HUES64 (cell line): ENCODE data around the gene SPINT1.

Experiments used
- H3K27ac ChIP-seq: 2 replicates; pipeline ENCODE4 v1.7.0; 2013; ENCODE audit warnings: low read depth, low read length, inconsistent platforms
- H3K27me3 ChIP-seq: 2 replicates; pipeline ENCODE4 v1.6.1; 2013; ENCODE audit warnings: mild to moderate bottlenecking, low read length; ENCODE audit not compliant: insufficient read depth
- H3K36me3 ChIP-seq: 2 replicates; pipeline ENCODE4 v1.6.1; 2013; ENCODE audit warnings: mild to moderate bottlenecking, low read length; ENCODE audit not compliant: insufficient read depth
- H3K4me1 ChIP-seq: 2 replicates; pipeline ENCODE4 v1.6.1; 2013; ENCODE audit warnings: mild to moderate bottlenecking, low read length, moderate library complexity; ENCODE audit not compliant: insufficient read depth
- H3K4me3 ChIP-seq: 2 replicates; pipeline ENCODE4 v1.5.1; 2013; ENCODE audit warnings: mild to moderate bottlenecking, low read length, moderate library complexity
- H3K9ac ChIP-seq: 2 replicates; pipeline ENCODE4 v1.6.1; 2013; ENCODE audit warnings: mild to moderate bottlenecking, low read depth, low read length
- H3K9me3 ChIP-seq: 2 replicates; pipeline ENCODE4 v1.6.1; 2013; ENCODE audit warnings: low read depth, low read length; ENCODE audit not compliant: insufficient read depth
- WGBS: fragments of 150-250, 120-280 bp; methylation state at CpG from one replicate; pipeline ENCODE4 v1.1.7; 2013; ENCODE audit warnings: missing lambda C conversion rate; 5-methylcytosine and 5-hydroxymethylcytosine counted together

SPINT1 gene

DNA sequence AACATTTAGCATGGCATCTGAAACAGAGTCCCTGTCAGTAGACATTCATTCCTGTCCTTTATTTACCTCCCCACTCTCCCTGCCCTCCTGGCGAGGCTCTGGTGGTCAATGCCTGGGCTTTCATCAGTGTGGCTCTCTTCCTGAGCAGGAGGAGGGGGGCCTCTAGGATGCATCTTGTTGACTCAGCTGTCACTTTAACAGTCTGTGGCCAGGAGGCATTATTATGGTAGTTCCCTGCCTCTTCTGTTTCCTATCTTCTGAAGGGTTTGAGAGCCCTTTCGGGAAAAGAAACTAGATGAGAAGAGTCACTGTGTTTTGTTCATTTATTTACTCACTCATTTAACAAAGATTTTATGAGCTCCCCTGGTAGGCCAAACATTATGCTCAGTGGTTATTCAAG, 13.0 kb upstream of the SPINT1 start:
- Histone ChIP-seq H3K9me3 (no peaks in the 10 kb centered on the region), H3K4me3 (no peak overlapping the region), H3K27me3 (no peaks in the 10 kb centered on the region), H3K27ac (no peak overlapping the region; the same call in 1 of the 2 replicates), H3K36me3 (no peaks in the 10 kb centered on the region), H3K9ac (no peak overlapping the region), H3K4me1 (0 out of 2 replicates have a peak, but pooled peaks cover 3% of the 10 kb centered on the region)
- WGBS = 39% methylated on average over 1 of the region's 2 CpGs

- 0 out of 2 replicates have a peak, but pooled peaks cover 3% of the 10 kb centered on the region for H3K4me1 ChIP-seq
- H3K27ac ChIP-seq = no peak overlapping the region
- H3K36me3 ChIP-seq = no peaks in the 10 kb centered on the region
- H3K9ac ChIP-seq = no peak overlapping the region
- H3K27me3 ChIP-seq = no peaks in the 10 kb centered on the region
- no peaks in the 10 kb centered on the region for H3K9me3 ChIP-seq
- WGBS = 86% methylated on average over 1 of the region's 1 CpG
- no peak overlapping the region for H3K4me3 ChIP-seq
Observed at GRCh38 chr15:40831861-40832260, 12.0 kb upstream of the SPINT1 start.

DNA sequence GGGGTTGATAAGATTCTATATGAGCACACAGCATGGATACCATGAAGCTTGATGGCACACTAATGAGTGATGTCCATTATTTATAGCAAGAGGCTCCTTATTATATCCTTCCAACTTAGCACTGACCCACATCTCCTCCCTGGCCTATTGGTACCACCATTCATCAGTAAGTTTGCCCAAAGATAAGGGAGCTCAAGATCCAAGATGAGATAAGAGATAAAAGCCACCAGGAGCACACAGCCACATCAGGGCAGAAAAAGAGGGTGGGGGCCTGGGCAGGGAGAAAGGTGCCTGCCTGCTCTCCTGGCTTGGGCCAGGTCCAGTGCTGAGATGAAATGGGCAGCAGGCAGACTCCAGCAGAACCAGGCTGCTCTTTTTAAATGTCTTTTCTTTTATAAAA, 10.9 kb upstream of the SPINT1 start:
- no peaks in the 10 kb centered on the region for H3K36me3 ChIP-seq
- no peaks in the 10 kb centered on the region for H3K9me3 ChIP-seq
- H3K4me1 ChIP-seq = 0 out of 2 replicates have a peak, but pooled peaks cover 3% of the 10 kb centered on the region
- no peak overlapping the region for H3K27ac ChIP-seq
- H3K4me3 ChIP-seq = no peak overlapping the region
- H3K9ac ChIP-seq = no peak overlapping the region
- no peaks in the 10 kb centered on the region for H3K27me3 ChIP-seq

DNA sequence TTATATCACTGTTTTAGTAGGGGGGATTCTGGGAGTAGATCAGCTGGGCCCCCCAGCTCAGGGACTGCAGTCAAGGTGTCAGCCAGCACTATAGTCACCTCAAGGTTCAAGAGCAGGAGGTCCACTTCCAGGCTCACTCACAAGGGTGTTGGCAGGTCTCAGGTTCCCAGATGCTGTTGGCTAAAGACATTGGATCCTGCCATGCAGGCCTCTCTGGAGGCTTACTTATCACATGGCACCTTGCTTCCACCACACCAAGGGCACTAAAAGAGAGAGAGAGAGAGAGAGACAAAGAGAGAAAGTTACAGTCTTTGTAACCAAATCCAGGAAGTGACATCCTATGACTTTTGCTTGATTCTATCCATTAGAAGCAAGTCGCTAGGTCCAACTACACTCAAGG, 7.8 kb upstream of the SPINT1 start:
- H3K4me3 ChIP-seq = no peak overlapping the region
- H3K27ac ChIP-seq = no peak overlapping the region
- no peaks in the 10 kb centered on the region for H3K27me3 ChIP-seq
- H3K9ac ChIP-seq = no peak overlapping the region
- no peaks in the 10 kb centered on the region for H3K4me1 ChIP-seq
- H3K9me3 ChIP-seq = no peaks in the 10 kb centered on the region
- H3K36me3 ChIP-seq = no peaks in the 10 kb centered on the region
- 100% methylated on average over 1 of the region's 1 CpG for WGBS

- Histone ChIP-seq H3K4me3 (no peak overlapping the region), H3K27ac (no peak overlapping the region), H3K9me3 (no peaks in the 10 kb centered on the region), H3K9ac (no peak overlapping the region), H3K36me3 (no peaks in the 10 kb centered on the region), H3K27me3 (peaks cover 11% of the 10 kb centered on the region), H3K4me1 (0 out of 2 replicates have a peak, but pooled peaks cover 5% of the 10 kb centered on the region)
- WGBS = 93% methylated on average over 4 of the region's 5 CpGs
Observed at GRCh38 chr15:40838756-40839155, 5.1 kb upstream of the SPINT1 start.

DNA sequence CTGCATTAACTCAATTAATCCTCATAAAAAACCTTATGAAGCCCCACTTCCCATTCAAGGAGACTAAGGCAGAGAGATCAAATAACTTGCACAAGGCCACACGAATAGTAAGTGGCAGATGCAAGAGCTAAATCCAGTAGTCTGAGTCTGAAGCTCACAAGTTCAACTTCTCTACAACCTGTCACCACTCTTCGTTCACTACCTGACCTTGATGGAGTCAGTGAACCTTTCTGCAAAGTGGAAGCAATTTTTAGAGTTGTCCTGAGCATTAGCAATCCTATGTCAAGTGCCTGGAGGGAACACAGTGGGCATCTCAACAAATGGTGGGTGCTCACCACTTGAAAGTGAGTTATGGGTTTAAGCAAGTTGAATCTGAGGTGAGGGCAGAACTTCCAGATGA, 2.1 kb upstream of the SPINT1 start:
- H3K4me1 ChIP-seq = peaks cover 20% of the 10 kb centered on the region; the same call in 1 of the 2 replicates
- no peak overlapping the region for H3K9ac ChIP-seq
- H3K4me3 ChIP-seq = no peak overlapping the region
- no peaks in the 10 kb centered on the region for H3K9me3 ChIP-seq
- H3K27ac ChIP-seq = no peak overlapping the region
- H3K27me3 ChIP-seq = peaks cover 24% of the 10 kb centered on the region
- 93% methylated on average over 2 of the region's 2 CpGs for WGBS
- H3K36me3 ChIP-seq = 0 out of 2 replicates have a peak, but pooled peaks cover 3% of the 10 kb centered on the region

DNA sequence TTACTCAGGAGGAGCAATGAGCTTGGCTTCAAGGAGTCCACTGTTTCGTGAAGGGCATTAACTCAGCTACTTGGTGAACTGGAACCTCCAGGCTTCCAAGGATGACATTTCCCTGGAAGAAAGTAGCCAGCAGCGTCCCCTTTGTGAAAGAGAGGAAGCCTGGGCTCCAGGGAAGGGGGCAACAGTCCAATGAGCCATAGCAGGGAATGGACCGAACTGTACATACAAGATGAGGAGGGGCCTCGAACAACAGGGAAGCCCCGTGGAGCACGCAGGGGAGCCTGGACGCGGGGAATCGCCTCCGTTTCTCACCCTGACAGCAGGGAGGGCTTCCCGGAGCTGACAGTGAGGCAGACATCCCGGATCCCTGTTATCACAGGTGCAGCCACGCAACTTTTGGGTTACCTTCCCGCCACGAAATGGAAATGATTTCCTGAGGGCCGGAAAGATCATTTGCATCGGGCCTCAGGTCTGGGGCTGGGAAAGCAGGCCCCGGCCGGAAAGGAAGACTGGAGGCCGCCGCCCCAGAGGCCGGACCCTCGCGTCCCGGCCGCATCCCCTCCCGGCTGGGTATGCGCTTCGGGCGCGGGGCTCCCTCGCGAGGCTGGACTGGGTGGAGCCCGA, 475 bp upstream of the SPINT1 start:
- H3K27me3 ChIP-seq = peaks cover 24% of the 10 kb centered on the region
- peaks cover 6% of the 10 kb centered on the region; the same call in 1 of the 2 replicates for H3K36me3 ChIP-seq
- H3K4me3 ChIP-seq = peak overlapping the region; percentile 73
- H3K9ac ChIP-seq = peak overlapping the region; percentile 81
- H3K4me1 ChIP-seq = peaks cover 36% of the 10 kb centered on the region
- no peaks in the 10 kb centered on the region for H3K9me3 ChIP-seq
- WGBS = 7% methylated on average over 34 of the region's 34 CpGs
- no peak overlapping the region; the same call in 1 of the 2 replicates for H3K27ac ChIP-seq

DNA sequence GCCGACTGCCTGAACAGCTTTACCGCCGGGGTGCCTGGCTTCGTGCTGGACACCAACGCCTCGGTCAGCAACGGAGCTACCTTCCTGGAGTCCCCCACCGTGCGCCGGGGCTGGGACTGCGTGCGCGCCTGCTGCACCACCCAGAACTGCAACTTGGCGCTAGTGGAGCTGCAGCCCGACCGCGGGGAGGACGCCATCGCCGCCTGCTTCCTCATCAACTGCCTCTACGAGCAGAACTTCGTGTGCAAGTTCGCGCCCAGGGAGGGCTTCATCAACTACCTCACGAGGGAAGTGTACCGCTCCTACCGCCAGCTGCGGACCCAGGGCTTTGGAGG, 815 bp downstream of the SPINT1 start:
- H3K27me3 ChIP-seq = peaks cover 24% of the 10 kb centered on the region
- H3K4me3 ChIP-seq = peak overlapping the region; percentile 73
- WGBS = 4% methylated on average over 28 of the region's 28 CpGs
- 0 out of 2 replicates have a peak overlapping the region, but pooled peaks have one; percentile 13 for H3K27ac ChIP-seq
- H3K9ac ChIP-seq = peak overlapping the region; percentile 81
- peaks cover 16% of the 10 kb centered on the region for H3K36me3 ChIP-seq
- peaks cover 37% of the 10 kb centered on the region for H3K4me1 ChIP-seq
- H3K9me3 ChIP-seq = no peaks in the 10 kb centered on the region

- peaks cover 19% of the 10 kb centered on the region for H3K36me3 ChIP-seq
- 64% methylated on average over 10 of the region's 12 CpGs for WGBS
- no peak overlapping the region for H3K27ac ChIP-seq
- peak overlapping the region; percentile 81 for H3K9ac ChIP-seq
- H3K4me1 ChIP-seq = peaks cover 37% of the 10 kb centered on the region
- no peaks in the 10 kb centered on the region for H3K9me3 ChIP-seq
- H3K4me3 ChIP-seq = peak overlapping the region; percentile 73
- H3K27me3 ChIP-seq = peaks cover 24% of the 10 kb centered on the region
Observed at GRCh38 chr15:40845036-40845435, 1.2 kb downstream of the SPINT1 start.

GRCh38 chr15:40845511-40846284, 1.9 kb downstream of the SPINT1 start:
- H3K9ac ChIP-seq = peak overlapping the region; percentile 32
- H3K27ac ChIP-seq = no peak overlapping the region; the same call in 1 of the 2 replicates

GRCh38 chr15:40846841-40847222, 3.0 kb downstream of the SPINT1 start:
- Histone ChIP-seq H3K9ac (no peak overlapping the region), H3K27ac (no peak overlapping the region; the same call in 1 of the 2 replicates), H3K4me3 (peak overlapping the region; percentile 73; the same call in 1 of the 2 replicates)

More at GRCh38 chr15:40845511-40846284, 1.9 kb downstream of the SPINT1 start:
- 77% methylated on average over 8 of the region's 8 CpGs for WGBS
- peaks cover 24% of the 10 kb centered on the region for H3K36me3 ChIP-seq
- H3K4me3 ChIP-seq = peak overlapping the region; percentile 73
- H3K9me3 ChIP-seq = no peaks in the 10 kb centered on the region
- H3K4me1 ChIP-seq = peaks cover 37% of the 10 kb centered on the region
- peaks cover 24% of the 10 kb centered on the region for H3K27me3 ChIP-seq

More at GRCh38 chr15:40846841-40847222, 3.0 kb downstream of the SPINT1 start:
- H3K36me3 ChIP-seq = peaks cover 31% of the 10 kb centered on the region
- no peaks in the 10 kb centered on the region for H3K9me3 ChIP-seq
- peaks cover 37% of the 10 kb centered on the region for H3K4me1 ChIP-seq
- peaks cover 24% of the 10 kb centered on the region for H3K27me3 ChIP-seq
